ENCODE results near the gene DEF6.

The DEF6 gene, protein sequence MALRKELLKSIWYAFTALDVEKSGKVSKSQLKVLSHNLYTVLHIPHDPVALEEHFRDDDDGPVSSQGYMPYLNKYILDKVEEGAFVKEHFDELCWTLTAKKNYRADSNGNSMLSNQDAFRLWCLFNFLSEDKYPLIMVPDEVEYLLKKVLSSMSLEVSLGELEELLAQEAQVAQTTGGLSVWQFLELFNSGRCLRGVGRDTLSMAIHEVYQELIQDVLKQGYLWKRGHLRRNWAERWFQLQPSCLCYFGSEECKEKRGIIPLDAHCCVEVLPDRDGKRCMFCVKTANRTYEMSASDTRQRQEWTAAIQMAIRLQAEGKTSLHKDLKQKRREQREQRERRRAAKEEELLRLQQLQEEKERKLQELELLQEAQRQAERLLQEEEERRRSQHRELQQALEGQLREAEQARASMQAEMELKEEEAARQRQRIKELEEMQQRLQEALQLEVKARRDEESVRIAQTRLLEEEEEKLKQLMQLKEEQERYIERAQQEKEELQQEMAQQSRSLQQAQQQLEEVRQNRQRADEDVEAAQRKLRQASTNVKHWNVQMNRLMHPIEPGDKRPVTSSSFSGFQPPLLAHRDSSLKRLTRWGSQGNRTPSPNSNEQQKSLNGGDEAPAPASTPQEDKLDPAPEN

DNA sequence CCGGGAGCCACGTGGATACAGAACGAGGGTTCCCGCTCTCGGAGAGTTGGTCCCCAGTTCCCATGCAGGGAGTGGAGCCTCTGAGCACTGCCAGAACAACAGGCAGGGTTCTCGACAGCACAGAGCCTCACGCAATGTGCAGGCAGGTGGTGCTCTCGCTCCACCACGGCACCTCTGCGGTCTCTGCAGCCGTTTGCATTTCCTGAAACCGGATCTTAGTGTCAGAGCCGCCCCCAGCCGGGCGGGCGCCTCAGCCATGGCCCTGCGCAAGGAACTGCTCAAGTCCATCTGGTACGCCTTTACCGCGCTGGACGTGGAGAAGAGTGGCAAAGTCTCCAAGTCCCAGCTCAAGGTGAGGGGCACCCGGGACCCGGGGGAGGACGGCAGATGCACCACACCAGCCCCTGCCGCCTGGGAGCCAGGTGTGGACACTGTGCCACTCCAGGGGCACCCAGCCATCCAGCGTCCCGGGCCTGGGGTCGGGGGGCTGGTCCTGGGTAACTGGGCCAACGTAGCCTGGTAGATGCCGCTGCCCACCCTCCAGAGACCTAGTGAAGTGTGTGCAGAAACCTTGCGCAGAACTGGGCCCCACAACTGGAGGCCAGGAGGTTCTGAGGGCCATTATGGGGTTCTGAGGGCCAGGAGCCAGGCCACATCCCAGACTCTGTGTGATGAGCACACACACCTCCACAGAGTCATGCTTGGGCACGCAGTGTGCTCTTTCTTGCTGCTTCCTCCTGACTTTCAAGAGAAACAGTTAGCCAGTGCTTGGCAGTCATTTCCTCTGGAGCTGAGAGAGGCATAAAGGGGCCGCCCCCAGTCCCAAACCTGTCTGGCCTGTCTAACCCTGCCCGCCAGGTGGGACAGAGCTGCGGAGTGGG lies at the start of gene DEF6:
DEF6 (plus strand) TSS at position 218 of the 881 bp plus-strand sequence; CDS start at position 257, 39 bp downstream.
- Mint-ChIP-seq H3K4me1 (peaks cover 50% of the 10 kb centered on the region), H3K36me3 (peaks cover 51% of the 10 kb centered on the region), H3K27ac (peak within 1 kb of the TSS; percentile 89), H3K9me3 (no peaks in the 10 kb centered on the region), H3K4me3 (peak within 1 kb of the TSS; percentile 73)
- peak; percentile 90 for ATAC-seq
- peak; percentile 71 to 89 for DNase-seq (ENCODE audit: low spot score in 2 of 2)

DNA sequence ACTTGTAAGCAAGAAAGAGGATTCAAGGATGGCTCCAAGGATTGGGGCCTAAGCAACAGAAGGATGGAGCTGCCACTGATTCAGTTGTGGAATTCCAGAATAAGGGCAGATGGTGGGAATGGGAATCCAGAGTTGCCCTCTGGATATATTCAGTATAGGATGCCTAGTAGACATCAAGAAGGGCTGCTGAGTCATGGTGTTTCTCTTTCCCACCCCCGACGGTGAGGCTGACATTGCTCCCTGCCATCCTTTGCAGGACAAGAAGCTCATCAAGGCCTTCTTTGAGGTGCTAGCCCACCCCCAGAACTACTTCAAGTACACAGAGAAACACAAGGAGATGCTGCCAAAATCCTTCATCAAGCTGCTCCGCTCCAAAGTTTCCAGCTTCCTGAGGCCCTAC lies 49.3 kb upstream of the DEF6 start:
- ATAC-seq (peak; percentile 55), DNase-seq (ENCODE audit: low spot score in 2 of 2) (no peak)
- Mint-ChIP-seq H3K4me1 (peaks cover 30% of the 10 kb centered on the region), H3K36me3 (no peaks in the 10 kb centered on the region), H3K27ac (peak overlapping the region; percentile 30), H3K9me3 (no peaks in the 10 kb centered on the region), H3K4me3 (peak overlapping the region; percentile 27)

DNA sequence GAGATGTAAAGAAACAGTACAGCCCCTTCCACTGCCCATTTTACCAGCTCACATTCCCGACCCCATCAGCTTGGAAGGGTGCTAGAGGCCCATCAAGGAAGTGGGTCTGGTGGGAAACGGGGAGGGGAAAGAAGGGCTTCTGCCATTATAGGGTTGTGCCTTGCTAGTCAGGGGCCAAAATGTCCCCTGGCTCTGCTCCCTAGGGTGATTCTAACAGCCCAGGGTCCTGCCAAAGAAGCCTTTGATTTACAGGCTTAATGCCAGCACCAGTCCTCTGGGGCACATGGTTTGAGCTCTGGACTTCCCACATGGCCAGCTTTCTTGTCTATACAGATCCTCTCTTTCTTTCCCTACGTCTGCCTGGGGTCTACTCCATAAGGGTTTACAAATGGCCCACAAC lies 48.7 kb upstream of the DEF6 start:
- ATAC-seq: no peak
- H3K36me3 Mint-ChIP-seq: no peaks in the 10 kb centered on the region
- no peak for DNase-seq (ENCODE audit: low spot score in 2 of 2)
- peaks cover 30% of the 10 kb centered on the region for H3K4me1 Mint-ChIP-seq
- H3K9me3 Mint-ChIP-seq: no peaks in the 10 kb centered on the region
- peak overlapping the region; percentile 30 for H3K27ac Mint-ChIP-seq
- H3K4me3 Mint-ChIP-seq: no peak overlapping the region

DNA sequence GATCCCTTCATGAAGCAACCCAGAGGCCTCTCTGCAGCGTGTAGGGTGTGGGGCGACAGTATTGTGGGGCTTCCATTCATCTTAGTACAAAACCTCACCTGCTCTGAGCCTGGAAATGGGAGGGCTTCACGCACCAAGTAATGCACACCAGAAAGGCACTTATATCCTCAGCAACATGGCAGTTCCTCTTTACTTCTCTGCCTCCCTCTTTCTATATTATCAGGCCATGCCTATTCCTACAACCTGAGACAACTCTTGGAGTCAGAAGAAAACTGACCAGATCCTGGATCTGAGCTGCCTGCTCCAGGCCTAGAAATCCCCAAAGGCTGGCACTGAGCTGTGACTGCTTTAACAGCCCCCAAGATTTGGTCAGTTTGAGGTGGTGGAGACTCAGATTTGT lies 45.7 kb upstream of the DEF6 start:
- Mint-ChIP-seq H3K4me3 (no peak overlapping the region), H3K4me1 (peaks cover 25% of the 10 kb centered on the region), H3K36me3 (no peaks in the 10 kb centered on the region), H3K9me3 (no peaks in the 10 kb centered on the region), H3K27ac (no peak overlapping the region)
- no peak for ATAC-seq
- no peak for DNase-seq (ENCODE audit: low spot score in 2 of 2)

DNA sequence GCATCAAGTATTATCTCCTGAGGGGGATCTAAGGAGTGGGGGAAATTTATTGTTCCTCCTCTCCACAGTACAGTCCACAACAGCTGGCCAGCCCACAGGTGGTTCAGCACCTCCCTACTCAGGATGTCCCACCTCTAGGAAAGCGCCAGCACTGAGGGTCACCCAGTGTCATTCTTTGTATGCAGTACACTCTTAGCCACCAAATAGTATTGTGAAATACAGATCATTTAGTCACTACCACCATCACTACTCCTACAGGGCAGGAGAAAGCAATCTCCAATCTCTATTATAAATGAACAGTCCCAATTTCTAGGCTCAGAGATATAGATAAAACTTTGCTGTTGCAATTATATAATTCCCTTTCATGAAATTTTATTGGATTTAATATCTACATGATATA lies 44.4 kb upstream of the DEF6 start:
- DNase-seq (ENCODE audit: low spot score in 2 of 2) (no peak), ATAC-seq (no peak)
- H3K4me3 Mint-ChIP-seq: no peak overlapping the region
- no peak overlapping the region for H3K27ac Mint-ChIP-seq
- H3K9me3 Mint-ChIP-seq: no peaks in the 10 kb centered on the region
- no peaks in the 10 kb centered on the region for H3K36me3 Mint-ChIP-seq
- peaks cover 17% of the 10 kb centered on the region for H3K4me1 Mint-ChIP-seq

DNA sequence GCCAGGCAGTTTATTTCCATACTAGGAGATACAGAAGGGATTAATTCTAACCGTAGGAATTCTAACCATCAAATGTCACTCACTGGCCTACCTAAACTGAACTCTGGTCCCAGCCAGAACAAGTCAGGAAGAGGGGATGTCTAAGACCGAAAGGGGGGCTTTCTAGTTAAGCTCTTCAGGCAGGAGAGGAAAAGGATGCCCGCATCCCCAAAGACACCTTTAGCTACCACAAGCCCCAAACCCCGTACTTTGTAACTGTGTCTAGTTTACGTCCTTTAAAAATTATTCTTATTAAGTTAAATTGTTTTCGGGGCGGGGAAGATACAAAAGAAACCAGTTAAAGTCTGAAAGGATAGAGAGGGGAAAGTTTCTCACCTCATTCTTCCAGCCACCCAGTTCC lies 39.3 kb upstream of the DEF6 start:
- Mint-ChIP-seq H3K9me3 (no peaks in the 10 kb centered on the region), H3K4me1 (peaks cover 36% of the 10 kb centered on the region), H3K4me3 (peak overlapping the region; percentile 95), H3K27ac (peak overlapping the region; percentile 94), H3K36me3 (peaks cover 15% of the 10 kb centered on the region)
- no peak for DNase-seq (ENCODE audit: low spot score in 2 of 2)
- no peak for ATAC-seq

DNA sequence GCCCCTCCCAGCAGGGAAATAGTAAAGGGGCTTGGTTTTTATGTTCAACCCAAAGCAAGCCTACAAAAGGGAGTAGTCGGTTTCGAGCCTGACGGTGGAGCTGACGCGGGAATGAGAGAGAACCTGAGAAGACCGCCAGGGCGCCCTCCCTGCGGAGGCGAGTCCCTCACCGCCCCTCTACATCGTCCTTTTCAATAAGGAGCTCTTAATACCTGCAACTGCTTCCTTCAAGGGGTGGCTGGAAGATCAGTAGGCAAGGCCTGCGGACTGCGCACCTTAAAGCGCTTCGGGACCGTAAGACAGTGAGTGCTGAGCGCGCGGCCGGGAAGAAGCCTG lies 38.8 kb upstream of the DEF6 start:
- DNase-seq (ENCODE audit: low spot score in 2 of 2): no peak

DNA sequence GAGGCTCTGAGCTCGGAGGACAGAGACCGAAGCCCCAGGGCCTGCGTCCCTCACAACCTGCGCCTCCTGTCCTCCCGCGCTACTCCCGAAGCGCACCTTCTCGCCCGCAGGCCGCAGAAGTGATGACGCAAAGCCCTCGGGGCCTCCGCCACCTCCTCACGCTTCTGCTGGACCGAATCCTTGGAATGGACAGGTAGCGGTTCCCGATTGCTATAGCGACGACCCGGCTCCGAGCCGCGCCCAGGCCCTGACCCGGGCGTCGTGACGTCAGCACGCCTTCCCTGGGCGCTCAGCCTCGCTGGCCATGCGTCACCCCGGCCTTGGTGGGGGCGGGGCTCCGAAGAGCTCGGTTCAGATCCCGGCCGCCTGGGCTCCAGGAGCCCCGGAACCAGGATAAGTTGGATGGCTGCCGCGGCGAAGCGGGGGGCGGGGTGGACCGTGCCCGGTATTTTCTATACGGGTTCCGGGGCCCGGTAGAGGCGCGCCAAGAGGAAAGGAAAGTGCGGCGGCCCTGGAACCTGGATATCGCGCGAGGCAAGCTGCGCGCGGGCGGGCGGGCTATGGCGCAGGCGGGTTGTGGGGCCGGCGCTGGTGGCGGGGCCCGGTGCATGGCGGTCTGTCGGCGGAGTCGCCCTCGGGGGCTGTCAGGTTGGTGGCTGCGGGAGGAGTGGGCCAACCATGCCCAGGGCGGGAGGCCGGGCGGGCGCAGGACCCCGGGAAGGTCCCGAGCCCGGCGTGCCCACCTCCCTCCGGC lies 38.2 kb upstream of the DEF6 start, which contains the start of gene ZNF76:
ZNF76 (plus strand) TSS at position 542 of the 754 bp plus-strand sequence. CDS start 21,417 bp downstream, outside the sequence.
- peaks cover 15% of the 10 kb centered on the region for H3K36me3 Mint-ChIP-seq
- peak within 1 kb of the TSS; percentile 95 for H3K4me3 Mint-ChIP-seq
- peak within 1 kb of the TSS; percentile 94 for H3K27ac Mint-ChIP-seq
- H3K4me1 Mint-ChIP-seq: peaks cover 46% of the 10 kb centered on the region
- H3K9me3 Mint-ChIP-seq: no peaks in the 10 kb centered on the region
- DNase-seq (ENCODE audit: low spot score in 2 of 2) (peak; percentile 86 to 95), ATAC-seq (peak; percentile 90)

More for the DNA sequence above, 38.8 kb upstream of the DEF6 start:
- Mint-ChIP-seq H3K4me3 (peak overlapping the region; percentile 95), H3K36me3 (peaks cover 15% of the 10 kb centered on the region), H3K27ac (peak overlapping the region; percentile 94), H3K4me1 (peaks cover 40% of the 10 kb centered on the region), H3K9me3 (no peaks in the 10 kb centered on the region)
- ATAC-seq: peak; percentile 44

DNA sequence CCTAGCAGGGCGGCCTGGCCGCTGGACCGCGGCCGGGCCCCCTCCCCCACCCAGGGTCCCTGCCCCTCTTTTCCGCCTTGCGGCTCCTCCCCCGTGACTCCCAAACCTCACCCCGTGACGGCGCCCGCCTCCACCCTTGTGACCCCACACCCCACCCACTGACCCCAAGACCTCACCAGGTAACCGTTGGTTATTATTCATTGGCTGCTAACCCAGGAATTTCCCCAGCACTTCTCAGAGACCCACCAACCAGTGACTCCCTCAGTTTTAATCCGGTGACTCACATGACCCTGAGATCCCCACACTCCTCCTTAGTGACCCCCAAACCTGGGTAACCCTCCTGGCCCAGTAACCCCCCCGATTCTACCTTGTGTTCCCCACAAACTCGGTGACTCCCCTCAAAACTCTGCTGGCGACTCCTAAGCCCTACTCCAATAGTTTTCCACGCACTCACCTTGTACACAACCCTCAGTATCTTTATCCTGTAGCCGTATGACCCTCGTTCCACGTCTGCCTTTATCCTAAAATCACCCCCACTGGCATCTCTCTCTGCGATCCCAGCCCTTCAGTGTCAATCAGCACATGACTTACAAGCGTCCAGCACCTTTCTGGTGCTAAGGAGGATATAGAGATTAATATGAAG lies 37.5 kb upstream of the DEF6 start:
- Mint-ChIP-seq H3K9me3 (no peaks in the 10 kb centered on the region), H3K4me3 (peak overlapping the region; percentile 95), H3K4me1 (peaks cover 48% of the 10 kb centered on the region), H3K36me3 (peaks cover 15% of the 10 kb centered on the region), H3K27ac (peak overlapping the region; percentile 94)
- ATAC-seq (peak; percentile 74), DNase-seq (ENCODE audit: low spot score in 2 of 2) (peak; percentile 55 to 87)

DNA sequence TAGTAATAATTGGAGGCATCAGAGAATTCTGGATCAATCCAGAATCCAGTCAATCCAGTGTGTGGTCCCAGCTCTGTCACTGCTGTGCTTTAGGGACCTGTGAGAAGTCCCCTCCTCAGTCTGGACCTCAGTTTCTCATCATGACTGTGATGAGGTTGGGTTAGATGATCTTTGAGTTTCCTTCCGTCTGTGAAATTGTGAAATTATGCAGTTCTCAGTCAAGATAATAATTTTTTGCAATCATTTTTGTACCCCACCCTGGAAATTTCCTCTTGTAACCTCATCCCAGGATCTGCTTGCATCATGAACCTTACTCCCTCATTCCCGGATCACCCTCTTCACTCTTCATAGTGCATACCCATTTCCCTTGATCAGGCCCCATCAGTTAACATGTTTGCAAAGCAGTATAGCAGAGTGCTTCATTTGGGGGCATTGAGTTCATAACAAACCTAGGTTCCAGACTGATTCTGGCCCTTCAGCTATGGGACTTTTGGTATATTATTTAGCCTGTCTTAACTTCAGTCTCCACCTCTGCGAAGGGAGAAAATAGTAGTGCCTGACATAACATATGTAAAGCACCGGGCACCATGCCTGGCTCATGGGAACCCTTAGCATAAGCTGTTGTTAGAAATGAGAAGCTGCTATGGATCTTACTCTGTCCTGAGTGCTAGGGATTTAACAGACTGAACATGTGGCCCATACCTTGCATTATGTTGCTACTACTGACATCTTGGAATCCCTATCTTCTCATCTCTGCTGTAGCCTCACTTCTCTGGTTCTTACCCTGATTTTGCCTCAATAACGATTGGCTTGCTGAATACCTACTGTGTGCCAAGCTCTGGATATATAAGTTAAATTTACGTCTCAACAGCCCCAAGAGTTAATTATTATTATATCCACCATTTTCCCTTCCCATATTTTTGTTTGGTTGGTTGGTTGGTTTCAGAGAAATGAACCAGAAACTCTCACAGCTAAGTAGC lies 36.7 kb upstream of the DEF6 start:
- H3K9me3 Mint-ChIP-seq: no peaks in the 10 kb centered on the region
- H3K36me3 Mint-ChIP-seq: peaks cover 15% of the 10 kb centered on the region
- no peak for DNase-seq (ENCODE audit: low spot score in 2 of 2)
- peaks cover 53% of the 10 kb centered on the region for H3K4me1 Mint-ChIP-seq
- H3K27ac Mint-ChIP-seq: peak overlapping the region; percentile 94
- ATAC-seq: no peak
- H3K4me3 Mint-ChIP-seq: peak overlapping the region; percentile 95

DNA sequence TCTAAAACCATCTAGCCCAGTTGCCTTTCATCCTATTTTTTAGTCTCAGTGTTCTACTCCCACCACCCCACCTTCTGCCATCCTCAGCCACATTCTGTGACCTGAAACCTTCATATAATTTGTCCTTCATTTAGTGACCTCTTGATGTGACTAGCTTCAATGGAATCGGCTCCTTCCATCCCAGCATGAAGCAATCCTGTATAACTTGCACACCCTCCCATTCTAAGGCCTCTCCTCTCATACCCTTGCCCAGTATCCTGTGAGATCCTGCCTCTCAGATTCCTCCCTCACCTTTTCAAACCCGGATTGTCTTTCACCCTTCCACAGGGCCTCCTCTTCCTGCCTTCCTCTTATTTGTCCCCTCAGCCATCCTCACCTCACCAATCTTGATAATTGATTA lies 35.0 kb upstream of the DEF6 start:
- Mint-ChIP-seq H3K27ac (peak overlapping the region; percentile 36), H3K9me3 (no peaks in the 10 kb centered on the region), H3K4me3 (no peak overlapping the region), H3K4me1 (peaks cover 58% of the 10 kb centered on the region), H3K36me3 (peaks cover 15% of the 10 kb centered on the region)
- ATAC-seq: no peak
- no peak for DNase-seq (ENCODE audit: low spot score in 2 of 2)

DNA sequence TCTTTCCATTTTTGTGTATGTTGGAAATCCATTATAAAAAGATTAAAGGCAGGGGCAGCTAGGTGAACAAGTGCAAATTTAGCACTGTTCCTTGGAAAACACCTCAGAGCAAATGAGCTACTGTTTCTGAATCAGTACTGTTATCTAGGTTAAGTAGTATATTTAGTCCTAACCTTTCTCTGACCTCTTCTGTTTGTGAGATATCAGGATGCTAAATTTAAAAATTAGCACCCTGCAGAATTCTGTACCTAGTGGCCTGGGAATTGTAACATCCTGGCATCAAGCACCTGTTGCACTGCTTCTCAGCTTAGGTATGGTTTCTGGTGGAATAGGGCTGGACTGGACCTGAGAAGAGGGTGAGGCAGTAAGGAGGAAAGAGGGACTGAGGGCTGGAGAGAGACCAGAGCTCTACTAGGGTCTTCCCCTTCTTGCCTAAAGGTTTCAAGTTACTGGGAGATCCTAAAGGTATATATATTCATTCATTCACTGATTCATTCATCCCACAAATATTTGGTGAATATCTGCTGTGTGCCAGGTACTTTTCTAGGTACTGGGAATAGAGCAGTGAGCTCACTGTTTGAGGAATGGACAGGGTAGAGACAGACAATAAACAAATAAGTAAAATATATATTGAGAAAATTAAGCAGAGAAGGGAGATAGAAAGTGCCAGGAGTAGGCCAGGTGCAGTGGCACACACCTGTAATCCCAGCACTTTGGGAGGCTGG lies 32.9 kb upstream of the DEF6 start:
- Mint-ChIP-seq H3K9me3 (no peaks in the 10 kb centered on the region), H3K4me1 (peaks cover 55% of the 10 kb centered on the region), H3K27ac (peak overlapping the region; percentile 73), H3K36me3 (peaks cover 8% of the 10 kb centered on the region), H3K4me3 (peak overlapping the region; percentile 30)
- no peak for DNase-seq (ENCODE audit: low spot score in 2 of 2)
- ATAC-seq: no peak

DNA sequence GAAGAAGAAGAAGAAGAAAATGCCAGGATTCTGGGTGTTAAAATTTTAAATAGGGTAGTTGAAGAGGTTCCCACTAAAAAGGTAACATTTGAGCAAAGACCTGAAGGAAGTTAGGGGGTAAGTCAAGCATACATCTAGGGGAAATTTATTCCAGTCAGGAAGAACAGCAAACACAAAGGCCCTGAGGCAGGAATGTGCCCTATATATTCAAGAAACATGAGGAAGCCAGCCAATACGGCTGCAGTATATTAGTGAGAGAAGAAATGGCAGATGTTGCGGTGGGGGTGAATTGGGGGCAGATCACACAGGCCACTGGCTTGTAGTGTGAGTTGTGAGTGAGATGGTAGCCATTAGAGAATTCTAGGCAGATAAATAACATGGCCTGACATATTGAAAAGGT lies 32.1 kb upstream of the DEF6 start:
- Mint-ChIP-seq H3K36me3 (peaks cover 5% of the 10 kb centered on the region), H3K4me1 (peaks cover 49% of the 10 kb centered on the region)
- ATAC-seq: no peak

More for the DNA sequence above, 32.1 kb upstream of the DEF6 start:
- no peak overlapping the region for H3K4me3 Mint-ChIP-seq
- no peak for DNase-seq (ENCODE audit: low spot score in 2 of 2)
- H3K27ac Mint-ChIP-seq: no peak overlapping the region
- no peaks in the 10 kb centered on the region for H3K9me3 Mint-ChIP-seq

All from stimulated activated effector memory CD8-positive, alpha-beta T cell treated with anti-CD3 and anti-CD28 coated beads, Interleukin-12 subunit alpha, Interleukin-12 subunit beta, amount 100 ng/mL, for 72 hours (primary cell).